ENCODE measurements around the gene NGB.

The NGB gene

DNA sequence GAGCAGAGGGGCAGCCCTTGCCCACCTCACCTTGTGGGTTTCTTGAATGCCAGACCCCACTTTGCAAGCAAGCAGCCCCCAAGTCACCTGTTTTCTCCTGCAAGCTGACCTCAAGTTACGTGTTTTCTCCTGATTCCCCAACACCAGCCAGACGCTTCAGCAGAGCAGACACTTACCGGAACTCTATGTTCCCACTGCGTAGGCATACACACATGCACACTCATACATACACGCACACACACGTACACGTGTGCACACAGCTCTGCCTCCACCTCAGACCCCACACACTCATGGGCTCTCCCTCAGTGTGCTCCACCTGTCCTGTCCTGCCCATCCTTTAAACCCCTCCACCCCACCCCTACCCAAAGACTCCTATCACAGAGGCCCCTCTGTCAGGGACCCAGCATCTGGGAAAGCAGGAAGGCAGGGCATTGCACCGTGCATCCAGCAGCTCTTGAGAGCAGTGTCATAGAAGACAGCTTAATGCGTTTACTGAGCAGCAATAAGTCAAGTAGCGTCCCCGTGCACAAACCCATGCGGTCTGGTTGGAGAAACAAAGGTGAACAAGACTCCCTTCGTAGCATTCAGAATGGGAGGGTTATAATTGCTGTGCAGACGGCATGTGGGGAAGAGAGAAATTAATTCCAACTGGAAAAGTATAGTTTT, 45.0 kb downstream of the NGB start:
- no peak for DNase-seq

DNA sequence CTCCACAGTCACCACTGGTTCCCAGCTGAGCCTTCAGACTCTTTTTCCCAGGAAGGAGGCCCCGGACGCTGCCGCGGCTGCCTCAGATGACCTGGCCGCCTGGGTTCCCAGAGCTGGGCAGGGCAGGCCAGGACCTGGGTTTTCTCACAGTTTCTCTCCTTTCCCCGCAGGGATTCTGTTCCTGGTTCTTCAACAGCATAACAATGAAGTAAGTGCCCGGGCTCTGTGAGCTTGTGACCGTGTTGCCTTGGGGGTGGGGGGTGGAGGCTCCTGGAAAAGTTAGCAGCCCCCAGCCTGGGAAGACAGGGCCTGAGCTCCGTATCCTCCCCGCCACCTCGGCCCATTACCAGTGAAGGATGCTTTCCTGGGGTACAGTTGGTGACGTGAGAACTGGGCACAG, 45.8 kb downstream of the NGB start:
- DNase-seq = no peak

DNA sequence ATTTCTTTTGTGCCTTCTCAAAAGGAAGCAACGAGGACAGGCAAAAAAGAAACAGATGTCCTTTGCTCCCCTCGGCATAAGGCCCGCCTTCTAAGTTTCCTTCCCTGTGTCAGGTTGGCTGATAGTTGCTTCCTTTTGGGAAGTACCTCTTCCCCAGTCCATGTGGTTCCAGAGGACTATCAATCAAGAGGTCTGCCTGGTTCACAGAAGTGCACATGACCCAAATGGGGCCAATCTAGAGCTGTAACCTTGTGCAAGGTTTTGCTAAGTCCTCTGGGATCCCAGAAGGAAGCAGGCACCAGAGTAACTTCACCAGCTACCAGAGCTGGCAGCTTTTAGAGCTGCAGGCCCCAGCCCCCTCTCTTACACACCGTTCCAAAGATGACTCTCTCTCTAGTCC, 46.8 kb downstream of the NGB start:
- DNase-seq = no peak

DNA sequence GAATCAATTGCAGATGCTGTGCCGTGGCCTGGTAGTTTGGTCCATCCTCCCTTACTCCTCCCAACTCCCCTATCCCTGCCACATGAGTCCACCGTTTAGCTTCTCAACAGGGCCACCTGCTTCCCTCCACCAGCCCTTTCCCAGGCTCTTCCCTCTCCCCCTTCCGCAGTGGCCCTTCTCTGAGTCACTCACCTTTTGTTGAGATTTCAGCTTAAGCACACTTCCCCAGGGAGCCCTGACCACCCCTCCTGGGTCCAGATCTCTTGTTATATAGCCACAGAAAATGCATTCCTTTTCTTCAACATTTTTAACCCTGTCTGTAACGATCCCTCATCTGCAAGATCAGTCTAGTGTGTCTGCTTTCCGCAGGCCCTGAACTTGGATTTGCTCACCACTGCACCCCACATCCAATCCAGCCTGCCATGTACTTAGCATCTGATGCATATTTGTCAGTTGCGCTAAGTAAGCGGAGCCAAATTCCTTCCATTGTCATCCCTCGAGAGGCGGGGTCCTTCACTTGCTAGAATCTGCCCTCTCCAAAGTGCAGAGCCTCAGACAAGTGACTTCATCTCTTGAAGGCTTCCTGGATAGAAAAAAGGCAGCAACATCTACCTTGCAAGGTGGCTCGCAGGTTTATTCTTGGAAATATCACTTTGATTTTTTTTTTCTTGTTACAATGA, 48.3 kb downstream of the NGB start:
- DNase-seq = no peak

DNA sequence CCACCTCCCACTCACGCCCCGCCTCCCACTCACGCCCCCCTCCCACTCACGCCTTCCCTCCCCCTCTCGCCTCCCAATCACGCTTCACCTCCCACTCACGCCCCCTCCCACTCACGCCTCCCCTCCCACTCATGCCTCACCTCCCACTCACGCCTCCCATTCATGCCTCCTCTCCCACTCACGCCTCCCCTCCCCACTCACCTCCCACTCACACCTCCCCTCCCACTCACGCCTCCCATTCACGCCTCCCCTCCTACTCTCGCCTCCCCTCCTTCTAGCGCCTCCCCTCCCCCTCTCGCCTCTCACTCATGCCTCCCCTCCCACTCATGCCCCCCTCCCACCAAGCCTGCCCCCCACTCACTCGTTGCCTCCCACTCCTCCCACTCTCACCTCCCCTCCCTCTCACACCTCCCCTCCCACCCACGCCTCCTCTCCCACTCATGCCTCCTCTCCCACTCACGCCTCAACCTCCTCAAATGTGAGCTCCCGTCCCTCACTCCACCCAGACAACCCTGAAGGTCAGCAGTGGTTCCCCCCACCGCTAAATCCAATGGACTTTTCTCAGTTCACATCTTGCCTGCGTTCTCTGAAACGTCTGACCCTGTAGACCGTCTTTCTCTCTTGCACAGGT, 49.6 kb downstream of the NGB start:
- DNase-seq = no peak

DNA sequence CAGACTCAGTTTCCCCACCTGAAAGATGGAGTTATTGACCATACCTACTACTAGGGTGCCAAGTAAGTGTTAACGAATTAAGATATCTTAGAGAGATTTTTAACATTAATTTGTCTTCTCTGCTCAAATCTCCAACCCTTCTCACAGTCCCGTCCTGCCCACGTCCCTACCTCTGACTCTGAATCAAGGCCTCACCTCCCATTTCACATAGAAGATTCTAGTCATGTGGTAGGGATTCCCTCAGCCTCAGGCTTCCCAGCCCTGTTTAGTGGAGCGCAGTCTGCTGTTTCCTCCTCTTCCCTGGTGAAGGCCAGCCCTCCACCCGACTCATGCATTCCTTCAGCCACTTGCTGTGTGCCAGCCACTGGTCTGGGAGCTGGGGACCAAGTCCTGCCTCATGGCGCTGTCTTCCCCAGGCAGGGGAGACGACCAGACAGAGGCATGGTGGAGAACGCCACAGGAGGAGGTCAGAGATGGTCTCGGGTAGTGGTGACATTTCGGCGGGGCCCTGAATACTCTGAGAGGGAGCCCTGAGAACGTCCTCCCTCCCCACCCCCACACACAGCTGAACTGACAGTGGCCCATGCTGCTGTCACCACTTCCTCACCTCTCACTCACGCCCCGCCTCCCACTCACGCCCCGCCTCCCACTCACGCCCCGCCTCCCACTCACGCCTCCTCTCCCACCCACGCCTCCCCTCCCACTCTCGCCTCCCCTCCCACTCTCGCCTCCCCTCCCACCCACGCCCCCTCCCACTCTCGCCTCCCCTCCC, 50.6 kb downstream of the NGB start:
- DNase-seq = peak; percentile 42

DNA sequence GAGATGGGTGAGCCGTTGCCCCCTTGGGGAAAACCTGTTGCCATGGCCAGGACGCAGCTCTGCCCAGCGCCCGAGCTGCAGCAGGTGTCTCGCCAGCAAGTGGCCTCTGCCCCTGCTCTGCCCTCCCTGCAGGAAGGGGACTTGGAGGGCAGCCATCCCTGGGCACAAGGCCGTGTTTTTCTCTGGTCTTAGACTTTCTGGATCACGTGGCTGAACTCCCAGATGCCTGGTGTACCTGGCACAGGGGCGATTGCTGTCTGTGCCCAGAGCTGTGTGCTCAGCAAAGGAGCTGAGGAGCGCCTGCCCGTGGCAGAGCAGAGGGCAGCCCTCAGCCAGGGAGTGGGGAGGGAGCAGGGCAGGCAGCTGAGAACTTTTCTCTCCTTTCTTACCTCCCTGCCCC, 51.4 kb downstream of the NGB start:
- DNase-seq = no peak

DNA sequence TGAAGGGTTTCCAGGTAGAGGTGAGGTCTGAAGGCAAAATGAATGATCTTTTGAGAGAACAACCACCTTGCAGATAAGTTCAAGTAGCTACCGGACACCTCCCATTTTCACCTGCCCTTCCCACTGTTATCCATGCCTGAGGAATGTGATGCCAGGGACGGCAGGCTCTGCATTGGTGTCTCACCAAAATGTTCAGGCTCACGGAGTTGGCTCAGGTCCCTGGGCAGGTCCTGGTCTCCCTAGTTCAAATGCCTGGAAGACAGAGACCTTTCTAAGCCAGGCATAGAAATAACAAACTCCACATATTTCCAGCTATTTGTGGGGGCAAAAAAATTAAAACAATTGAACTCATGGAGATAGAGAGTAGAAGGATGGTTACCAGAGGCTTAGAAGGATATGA, 53.5 kb downstream of the NGB start:
- DNase-seq = no peak

Measured in 8988T (cell line).